ENCODE measurements around the gene KCNG3.

KCNG3 gene

GRCh38 chr2:42493468-42494354 is at the start of gene KCNG3:
Gene KCNG3, minus strand, starts transcription at chr2:42493982. Its CDS starts 481 bp downstream, at chr2:42493501.
- peak; percentile 47 to 58 for DNase-seq

- no peak for DNase-seq
Observed at GRCh38 chr2:42542871-42543270, 49.1 kb upstream of the KCNG3 start.

GRCh38 chr2:42537493-42537892 is 43.7 kb upstream of the KCNG3 start:
- no peak for DNase-seq

- no peak for DNase-seq
Observed at GRCh38 chr2:42532397-42532796, 38.6 kb upstream of the KCNG3 start.

GRCh38 chr2:42523341-42523740 is 29.6 kb upstream of the KCNG3 start:
- DNase-seq: no peak

DNA sequence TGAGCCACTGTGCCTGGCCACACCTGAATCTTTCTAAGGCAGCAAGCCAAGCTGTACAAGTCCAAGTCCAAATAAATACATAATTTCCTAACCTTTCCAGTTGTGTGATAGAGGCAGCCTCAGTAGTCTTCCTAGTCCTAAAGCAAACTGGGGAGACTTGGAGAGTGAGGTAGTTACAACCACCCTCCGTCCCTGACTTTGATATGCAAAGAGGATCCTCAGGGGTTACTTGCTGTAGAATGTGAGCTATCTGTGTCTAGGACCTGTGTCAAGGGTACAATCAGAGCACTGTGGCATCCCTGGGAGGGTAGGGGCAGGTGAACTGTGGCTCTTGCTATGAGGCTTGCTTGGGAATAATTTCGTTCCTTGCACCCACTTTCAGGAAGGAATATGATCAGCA is 28.3 kb upstream of the KCNG3 start:
- no peak for DNase-seq

- DNase-seq: no peak
Observed at GRCh38 chr2:42519624-42520023, 25.8 kb upstream of the KCNG3 start.

- no peak for DNase-seq
Observed at GRCh38 chr2:42516418-42516901, 22.7 kb upstream of the KCNG3 start.

DNA sequence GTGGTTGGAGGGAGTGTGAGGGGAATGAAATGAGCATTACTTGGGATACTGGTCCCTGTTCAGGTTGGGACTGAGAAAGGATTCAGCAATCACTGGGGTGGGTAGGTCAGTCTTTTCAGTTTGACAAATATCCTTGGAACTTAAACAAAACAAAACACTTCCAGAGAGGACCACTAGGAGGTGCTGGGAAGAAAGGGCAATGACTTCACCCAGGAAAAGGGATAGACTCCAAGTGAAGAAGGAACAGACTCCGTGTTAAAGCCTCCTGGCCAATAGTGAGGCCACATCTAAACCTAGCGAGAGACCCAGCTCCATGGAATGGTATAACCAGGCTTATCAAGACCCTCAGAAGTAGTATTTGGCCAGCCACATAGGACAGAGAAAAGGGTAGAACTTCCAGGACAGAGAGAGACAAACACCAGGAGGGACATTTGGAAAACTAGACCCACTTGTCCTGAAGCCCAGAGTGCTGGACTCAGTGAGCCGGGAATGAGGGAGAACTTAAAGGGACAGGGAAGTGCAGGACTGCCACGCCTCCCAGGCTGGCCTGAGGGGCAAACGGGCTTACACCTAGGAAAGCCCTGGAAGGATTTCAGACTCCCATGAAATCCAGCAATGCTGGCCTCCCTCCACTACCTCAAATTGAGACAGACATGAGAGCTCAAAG is 19.6 kb upstream of the KCNG3 start:
- peak in 1 of 2 donors; percentile 23 for DNase-seq

DNA sequence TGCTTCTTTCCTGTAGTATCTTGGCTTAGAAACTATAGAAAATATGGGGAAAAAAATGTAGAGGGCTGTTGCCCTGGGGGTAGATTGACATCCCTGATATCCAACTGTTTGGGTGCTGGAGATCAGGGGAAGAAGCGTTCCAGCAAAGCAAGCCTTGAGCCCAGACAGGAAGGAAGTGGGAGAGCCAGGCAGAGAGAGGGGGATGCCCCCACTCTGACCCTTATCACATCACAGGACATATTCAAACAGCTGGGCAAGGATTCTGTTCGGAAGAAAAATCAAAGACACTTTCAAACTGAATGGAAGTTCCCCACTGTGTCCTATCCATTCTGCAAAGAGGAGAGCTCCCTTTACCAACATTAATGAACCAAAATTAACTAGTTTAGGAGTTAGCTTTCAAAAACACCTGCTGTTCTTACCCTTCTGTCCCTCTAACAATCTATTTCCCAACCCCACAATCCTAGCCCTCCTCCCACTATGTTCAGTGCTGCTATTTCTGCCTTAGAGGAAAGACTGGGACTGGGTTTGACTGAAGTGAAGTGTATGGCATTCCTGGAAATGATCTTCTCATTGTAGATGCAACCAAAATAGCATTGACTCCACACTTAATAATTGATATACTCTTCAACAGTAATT is 16.9 kb upstream of the KCNG3 start:
- no peak for DNase-seq

DNA sequence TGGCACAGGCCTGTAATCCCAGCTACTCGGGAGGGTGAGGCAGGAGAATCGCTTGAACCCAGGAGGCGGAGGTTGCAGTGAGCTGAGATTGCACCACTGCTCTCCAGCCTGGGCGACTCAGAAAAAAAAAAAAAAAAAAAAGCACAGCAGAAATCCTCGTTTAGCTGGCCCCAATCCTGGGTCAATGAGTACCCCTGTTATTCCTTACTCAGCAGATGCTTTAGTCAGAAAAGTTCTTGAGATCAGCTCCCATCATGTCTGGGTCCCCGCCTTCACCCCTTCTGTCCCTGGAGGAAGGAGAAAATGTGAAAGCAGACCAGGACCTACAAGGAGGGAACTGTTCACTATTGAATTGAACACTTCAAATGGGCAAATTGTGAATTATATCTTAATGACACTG is 16.4 kb upstream of the KCNG3 start:
- no peak for DNase-seq

- DNase-seq: no peak
Observed at GRCh38 chr2:42504364-42505230, 10.8 kb upstream of the KCNG3 start.

DNA sequence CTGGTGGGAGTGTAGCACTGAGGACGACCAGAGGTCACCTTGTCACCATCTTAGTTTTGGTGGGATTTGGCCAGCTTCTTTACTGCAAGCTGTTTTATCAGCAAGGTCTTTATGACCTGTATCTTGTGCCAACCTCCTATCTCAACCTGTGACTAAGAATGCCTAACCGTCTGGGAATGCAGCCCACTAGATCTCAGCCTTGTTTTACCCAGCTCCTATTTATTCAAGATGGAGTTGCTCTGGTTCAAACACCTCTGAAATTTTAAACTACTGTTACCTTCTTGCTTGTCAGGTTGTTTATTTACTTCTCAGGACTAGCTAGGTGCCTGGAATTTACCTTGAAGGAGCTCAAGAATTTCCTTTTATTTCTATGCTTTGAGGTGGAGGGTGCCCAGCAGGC is 9.5 kb upstream of the KCNG3 start:
- DNase-seq: no peak

- no peak for DNase-seq
Observed at GRCh38 chr2:42498497-42498896, 4.7 kb upstream of the KCNG3 start.

DNA sequence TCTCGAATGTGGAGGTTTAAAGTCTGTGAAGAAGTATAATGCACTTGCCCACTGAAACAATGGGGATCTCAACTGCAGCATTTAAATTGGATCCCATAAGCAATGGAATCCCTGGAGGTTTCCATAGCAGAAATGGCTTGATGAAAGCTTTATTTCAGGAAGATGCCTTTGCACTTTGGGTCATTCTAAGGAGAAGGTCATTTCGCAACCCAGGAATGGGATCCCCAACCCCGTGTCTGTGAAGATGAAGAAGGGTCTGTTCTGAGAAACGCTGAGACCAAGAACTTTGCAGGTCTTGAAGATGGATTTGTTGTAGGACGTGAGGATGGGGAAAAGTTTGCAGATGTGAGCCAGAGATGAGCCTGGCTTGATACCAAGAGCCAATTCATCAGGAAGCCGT is 1.8 kb upstream of the KCNG3 start:
- DNase-seq: no peak

GRCh38 chr2:42495234-42495581 is 1.4 kb upstream of the KCNG3 start:
- DNase-seq: no peak

GRCh38 chr2:42494355-42495233 is 812 bp upstream of the KCNG3 start:
- peak; percentile 66 to 75 for DNase-seq

DNA sequence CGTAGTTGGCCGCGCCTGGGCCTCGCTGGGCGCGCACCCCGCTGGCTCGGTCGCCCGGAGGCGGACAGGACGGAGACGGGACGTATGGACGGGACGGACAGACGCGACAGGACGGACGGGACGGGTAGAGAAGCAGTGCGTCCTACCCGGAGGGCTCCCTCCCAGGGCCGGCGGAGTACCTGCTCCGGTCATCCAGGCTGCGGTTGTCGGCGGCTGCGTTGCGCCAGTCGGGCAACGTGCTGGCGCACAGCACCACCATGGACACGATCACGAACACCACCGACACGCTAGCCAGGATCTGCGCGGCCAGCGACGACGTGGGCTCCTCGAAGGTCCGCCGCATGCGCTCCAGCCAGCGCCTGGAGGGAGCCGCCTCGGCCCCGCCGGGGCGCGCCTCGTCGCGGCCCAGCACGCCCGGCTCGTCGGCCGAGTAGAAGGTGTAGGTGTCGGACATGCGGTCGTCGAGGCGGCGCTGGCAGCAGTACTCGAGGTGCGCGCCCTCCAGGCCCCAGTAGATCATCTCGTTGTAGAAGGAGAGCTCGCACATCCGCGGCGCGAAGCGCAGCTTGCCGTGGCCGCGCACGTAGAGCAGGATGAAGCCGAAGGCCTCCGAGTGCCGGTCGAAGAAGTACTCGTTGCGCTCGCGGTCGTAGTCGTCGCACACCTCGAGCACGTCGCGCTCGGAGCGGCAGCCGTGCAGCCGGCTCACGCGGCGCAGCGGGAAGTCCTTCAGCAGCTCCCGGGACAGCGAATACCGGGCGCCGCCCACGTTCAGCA is 903 bp downstream of the KCNG3 start:
- DNase-seq: peak; percentile 15 to 19

DNA sequence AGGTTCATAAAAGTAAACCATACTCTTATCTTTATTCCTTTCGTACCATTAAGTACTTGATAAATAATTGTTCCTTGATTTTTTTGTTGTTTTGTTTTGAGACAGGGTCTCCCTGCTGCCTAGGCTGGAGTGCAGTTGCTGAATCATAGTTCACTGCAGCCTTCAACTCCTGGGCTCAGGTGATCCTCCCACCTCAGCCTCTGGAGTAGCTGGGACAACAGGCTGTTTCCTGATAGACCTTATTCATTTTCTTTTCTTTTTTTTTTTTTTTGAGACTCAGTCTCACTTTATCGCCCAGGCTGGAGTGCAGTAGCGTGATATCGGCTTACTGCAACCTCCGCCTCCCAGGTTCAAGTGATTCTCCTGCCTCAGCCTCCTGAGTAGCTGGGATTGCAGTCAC is 5.5 kb downstream of the KCNG3 start:
- no peak for DNase-seq

DNA sequence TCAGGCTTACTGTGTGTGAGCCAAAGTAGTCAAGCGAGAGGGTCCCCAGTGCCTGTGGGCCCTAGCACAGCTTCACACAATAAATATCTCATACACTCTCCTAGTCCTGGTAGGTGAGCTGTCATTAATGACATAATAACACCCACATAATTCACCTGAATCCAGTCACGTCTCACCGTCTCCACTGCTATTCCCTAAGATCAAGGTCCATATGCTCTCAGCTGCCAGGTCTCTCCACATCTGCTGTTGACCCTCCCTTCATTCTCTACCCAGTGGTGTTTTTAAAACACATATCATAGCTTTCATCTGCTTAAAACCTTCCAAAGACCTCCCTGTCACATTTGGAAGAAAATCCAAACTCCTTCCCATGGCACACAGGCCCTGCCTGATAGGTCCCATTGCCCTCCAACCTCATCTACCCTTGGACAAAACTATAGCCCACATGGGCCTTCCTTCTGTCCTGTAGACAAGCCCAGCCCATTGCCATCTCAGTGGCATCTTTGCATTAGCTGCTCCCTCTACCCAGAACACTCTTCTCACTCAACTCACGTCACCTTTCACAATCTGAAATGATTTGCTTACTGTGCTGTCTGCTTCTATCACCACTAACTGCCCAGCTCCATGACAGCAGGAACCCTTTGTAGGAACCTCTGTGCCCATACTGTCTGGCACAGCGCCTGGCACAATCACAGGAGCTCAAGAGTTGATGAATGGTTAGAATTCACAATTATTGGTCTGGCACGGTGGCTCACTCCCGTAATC is 7.5 kb downstream of the KCNG3 start:
- no peak for DNase-seq

Measured in CD4-positive, alpha-beta T cell treated with Interferon alpha-2 for 1 hour (primary cell).